Measurements from ENCODE around the gene SNX7.

SNX7 gene

DNA sequence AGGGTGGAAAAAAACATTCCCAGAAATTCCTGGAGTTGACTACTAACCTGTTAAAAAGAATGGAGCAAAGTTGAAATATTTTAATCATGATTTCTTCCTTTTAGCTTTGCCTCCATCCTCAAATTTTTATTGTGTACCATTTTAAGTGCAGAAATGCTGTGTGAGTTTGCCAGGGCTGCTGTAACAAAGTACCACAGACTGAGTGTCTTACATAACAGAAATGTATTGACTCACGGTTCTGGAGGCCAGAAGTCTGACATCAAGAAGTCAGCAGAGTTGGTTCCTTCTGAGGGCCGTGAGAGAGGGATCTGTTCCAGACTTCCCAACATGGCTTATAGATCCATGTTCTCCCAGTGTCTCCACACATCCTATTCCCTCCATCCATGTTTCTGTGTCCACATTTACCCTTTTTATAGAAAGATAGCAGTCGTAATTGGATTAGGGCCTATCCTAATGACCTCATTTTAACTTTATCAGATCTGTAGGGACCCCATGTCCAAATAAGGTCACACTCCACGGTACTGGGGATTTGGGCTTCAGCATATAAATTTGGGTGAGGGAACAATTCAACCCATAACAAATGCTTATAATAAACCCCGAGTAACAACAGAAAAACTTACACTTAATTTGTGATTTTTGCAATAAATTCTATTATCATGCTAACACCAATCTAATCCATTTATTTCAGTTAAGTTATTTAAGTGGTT, 12.7 kb downstream of the SNX7 start:
- in situ Hi-C loops (cut with MboI; ENCODE audit: low sequenced_read_pairs, unreplicated experiment), result no loop called here
- DNase-seq (ENCODE audit: low spot score), result no peak
- TF ChIP-seq, protein P1, sequence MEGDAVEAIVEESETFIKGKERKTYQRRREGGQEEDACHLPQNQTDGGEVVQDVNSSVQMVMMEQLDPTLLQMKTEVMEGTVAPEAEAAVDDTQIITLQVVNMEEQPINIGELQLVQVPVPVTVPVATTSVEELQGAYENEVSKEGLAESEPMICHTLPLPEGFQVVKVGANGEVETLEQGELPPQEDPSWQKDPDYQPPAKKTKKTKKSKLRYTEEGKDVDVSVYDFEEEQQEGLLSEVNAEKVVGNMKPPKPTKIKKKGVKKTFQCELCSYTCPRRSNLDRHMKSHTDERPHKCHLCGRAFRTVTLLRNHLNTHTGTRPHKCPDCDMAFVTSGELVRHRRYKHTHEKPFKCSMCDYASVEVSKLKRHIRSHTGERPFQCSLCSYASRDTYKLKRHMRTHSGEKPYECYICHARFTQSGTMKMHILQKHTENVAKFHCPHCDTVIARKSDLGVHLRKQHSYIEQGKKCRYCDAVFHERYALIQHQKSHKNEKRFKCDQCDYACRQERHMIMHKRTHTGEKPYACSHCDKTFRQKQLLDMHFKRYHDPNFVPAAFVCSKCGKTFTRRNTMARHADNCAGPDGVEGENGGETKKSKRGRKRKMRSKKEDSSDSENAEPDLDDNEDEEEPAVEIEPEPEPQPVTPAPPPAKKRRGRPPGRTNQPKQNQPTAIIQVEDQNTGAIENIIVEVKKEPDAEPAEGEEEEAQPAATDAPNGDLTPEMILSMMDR (IDR thresholded peaks at IDR 0.05; ENCODE audit: borderline replicate concordance, control extremely low read depth, extremely low read depth, insufficient read depth, missing control alignments), result no peak

DNA sequence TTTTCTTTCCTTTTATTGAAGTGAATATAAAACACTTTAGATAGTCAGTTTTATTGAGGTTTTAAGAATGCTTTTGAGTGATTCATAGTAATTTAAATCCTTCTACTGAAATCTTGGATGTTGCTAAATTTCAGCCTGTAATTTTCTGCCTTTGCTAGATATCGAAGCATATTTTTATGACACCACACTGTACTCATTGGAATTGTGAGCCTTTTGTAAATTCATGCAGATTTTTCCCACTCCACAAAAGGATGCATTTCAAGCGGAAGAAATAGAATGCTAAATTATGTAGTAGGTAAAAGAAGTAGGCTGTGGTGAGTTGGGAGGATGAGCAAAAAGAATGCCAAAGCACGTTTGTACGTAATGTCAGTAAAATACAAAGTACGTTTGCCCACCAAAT, 13.8 kb downstream of the SNX7 start:
- in situ Hi-C loops (cut with MboI; ENCODE audit: low sequenced_read_pairs, unreplicated experiment), result no loop called here
- TF ChIP-seq, protein P1 (IDR thresholded peaks at IDR 0.05; ENCODE audit: borderline replicate concordance, control extremely low read depth, extremely low read depth, insufficient read depth, missing control alignments), result no peak
- DNase-seq (ENCODE audit: low spot score), result no peak

DNA sequence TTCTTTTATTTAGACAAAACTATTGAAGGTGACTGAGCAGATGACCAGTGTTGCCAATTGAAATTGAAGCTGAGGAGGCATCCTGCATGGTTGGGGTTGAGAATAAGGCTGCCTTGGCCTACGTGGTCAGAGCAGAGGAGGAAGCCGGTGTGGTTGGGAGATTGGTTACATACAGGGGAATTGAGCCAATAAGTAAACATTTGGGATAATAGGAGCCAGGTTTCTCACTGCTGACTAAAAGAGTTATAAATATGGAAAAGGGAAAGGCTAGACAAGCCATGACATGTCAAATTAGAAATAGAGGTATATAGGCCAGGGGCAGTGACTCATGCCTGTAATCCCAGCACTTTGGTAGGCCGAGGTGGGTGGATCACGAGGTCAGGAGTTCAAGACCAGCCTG, 15.8 kb downstream of the SNX7 start:
- TF ChIP-seq, protein P1 (IDR thresholded peaks at IDR 0.05; ENCODE audit: borderline replicate concordance, control extremely low read depth, extremely low read depth, insufficient read depth, missing control alignments), result no peak
- in situ Hi-C loops (cut with MboI; ENCODE audit: low sequenced_read_pairs, unreplicated experiment), result no loop called here
- DNase-seq (ENCODE audit: low spot score), result no peak

DNA sequence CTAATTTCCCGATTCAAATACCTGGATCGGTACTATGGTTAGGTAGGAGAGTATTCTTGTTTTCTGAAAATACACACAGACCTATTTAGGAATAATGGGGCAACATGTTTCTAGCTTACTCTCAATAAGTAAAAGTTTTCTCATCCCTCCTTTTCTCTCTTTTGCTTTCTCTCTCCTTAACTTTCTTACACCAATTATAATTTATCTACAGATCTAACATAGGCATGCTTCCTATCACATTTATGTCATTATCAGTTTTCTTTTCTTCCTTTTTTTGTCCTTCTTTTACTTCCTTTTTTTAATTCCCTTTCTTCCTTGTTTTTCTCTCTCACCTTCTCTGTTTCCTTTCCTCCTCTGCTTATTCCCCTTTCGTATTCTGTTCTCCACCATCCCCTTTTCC, 20.3 kb downstream of the SNX7 start:
- TF ChIP-seq, protein P1 (IDR thresholded peaks at IDR 0.05; ENCODE audit: borderline replicate concordance, control extremely low read depth, extremely low read depth, insufficient read depth, missing control alignments), result no peak
- no peak for DNase-seq (ENCODE audit: low spot score)
- in situ Hi-C loops (cut with MboI; ENCODE audit: low sequenced_read_pairs, unreplicated experiment), result no loop called here

DNA sequence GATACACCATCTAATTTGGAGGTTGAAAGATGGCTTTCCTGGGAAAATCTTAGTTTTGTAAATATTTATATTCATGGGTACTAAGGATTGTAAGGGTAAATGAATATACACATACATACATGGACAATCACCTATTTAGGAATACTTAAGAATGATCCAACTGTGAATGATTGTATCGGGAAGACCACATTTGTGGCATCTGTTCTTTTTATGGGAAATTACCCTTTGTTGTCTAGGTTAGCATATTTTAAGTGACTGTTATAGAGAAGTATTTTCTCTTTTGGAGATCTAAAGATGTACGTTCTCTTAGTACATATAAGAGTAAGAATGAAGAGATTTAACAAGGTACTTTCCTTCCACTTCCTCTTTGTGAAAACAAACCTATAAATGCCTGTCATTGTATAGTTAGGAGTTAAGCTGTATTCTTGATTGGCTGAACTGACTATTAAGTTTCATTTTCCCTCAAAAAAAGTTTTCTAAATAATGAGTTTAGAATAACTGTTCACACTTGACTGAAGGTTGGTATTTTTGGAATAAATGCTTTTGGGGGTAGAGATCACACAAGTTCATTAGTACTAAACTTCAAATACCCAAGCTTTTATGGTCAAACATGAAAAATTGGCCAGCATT, 26.7 kb downstream of the SNX7 start:
- TF ChIP-seq, protein P1 (IDR thresholded peaks at IDR 0.05; ENCODE audit: borderline replicate concordance, control extremely low read depth, extremely low read depth, insufficient read depth, missing control alignments), result no peak
- in situ Hi-C loops (cut with MboI; ENCODE audit: low sequenced_read_pairs, unreplicated experiment), result no loop called here
- DNase-seq (ENCODE audit: low spot score), result no peak

DNA sequence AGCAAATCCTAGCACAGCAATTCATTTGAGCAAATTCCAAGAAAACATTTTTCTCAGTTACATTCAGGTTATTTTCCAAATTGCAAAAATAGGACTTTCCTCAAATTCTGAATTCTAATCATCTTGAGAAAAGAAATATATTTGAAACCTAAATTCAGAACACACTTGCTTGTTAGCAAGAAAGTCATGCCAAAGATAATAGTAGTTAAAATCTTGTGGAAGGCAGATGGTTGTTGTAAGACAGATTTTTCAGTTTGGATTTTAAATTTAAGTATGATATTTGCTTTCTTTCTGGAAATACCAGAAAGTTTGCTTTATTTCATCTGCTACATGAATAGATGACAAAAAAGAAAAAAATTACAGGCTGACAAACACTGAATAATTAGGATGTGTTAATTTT, 29.1 kb downstream of the SNX7 start:
- in situ Hi-C loops (cut with MboI; ENCODE audit: low sequenced_read_pairs, unreplicated experiment), result no loop called here
- TF ChIP-seq, protein P1 (IDR thresholded peaks at IDR 0.05; ENCODE audit: borderline replicate concordance, control extremely low read depth, extremely low read depth, insufficient read depth, missing control alignments), result no peak
- DNase-seq (ENCODE audit: low spot score), result no peak
